ENCODE measurements around the gene SELENON. TPM values are rescaled to one million over a fixed set of nuclear protein-coding genes. Genes with fewer than 3 reads are reported as not detected.
A peak's percentile ranks its signal among the peaks of the same experiment; 100 is the strongest.
"Not testable (repeated sequence)": the region's sequence is repeated elsewhere in the genome, so short reads cannot be mapped to it uniquely, and the experiment has no call there.

The SELENON gene
- total RNA-seq, 1 donor from 2014 or later: 126 TPM

DNA sequence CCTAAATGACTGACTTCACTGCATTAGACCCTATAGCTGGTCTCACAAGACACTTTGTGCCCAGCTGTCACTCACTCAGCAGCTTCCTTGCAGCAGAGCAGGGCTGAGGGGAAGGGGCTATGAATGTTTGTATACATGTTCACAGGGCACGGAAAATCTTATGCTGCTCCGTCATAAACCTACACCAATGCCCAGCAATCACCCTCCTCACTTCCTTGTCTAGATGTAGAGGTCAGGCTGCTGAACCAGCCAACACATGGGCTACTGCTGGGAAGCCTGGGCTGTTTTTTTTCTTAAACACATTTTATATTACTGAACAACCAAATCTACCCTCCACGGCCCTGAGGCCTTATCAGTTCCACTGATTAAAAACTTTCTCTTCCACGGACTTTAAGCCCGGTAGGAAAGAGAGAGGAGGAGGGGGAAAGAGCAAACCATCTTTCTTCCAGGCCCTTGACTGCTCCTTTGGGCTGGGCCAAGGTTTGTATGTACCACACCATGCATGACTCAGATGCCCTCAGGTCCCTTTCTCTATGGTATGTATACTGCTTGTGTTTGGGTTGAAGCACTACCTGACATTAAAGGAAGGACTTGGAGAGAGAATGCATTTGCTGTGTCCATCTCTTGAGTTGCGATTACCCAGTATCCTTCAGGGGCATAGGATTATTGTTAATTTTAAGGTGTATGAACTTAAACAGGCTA lies 32.5 kb downstream of the SELENON start:
- TF ChIP-seq, protein P1, sequence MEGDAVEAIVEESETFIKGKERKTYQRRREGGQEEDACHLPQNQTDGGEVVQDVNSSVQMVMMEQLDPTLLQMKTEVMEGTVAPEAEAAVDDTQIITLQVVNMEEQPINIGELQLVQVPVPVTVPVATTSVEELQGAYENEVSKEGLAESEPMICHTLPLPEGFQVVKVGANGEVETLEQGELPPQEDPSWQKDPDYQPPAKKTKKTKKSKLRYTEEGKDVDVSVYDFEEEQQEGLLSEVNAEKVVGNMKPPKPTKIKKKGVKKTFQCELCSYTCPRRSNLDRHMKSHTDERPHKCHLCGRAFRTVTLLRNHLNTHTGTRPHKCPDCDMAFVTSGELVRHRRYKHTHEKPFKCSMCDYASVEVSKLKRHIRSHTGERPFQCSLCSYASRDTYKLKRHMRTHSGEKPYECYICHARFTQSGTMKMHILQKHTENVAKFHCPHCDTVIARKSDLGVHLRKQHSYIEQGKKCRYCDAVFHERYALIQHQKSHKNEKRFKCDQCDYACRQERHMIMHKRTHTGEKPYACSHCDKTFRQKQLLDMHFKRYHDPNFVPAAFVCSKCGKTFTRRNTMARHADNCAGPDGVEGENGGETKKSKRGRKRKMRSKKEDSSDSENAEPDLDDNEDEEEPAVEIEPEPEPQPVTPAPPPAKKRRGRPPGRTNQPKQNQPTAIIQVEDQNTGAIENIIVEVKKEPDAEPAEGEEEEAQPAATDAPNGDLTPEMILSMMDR (IDR thresholded peaks at IDR 0.05): no peak
- peaks cover 30% of the 10 kb centered on the region for H3K4me1 Mint-ChIP-seq (ENCODE audit: unreplicated experiment)
- no peaks in the 10 kb centered on the region for H3K27me3 Mint-ChIP-seq (ENCODE audit: unreplicated experiment)
- H3K36me3 Mint-ChIP-seq (ENCODE audit: unreplicated experiment): peaks cover 41% of the 10 kb centered on the region
- H3K4me3 Mint-ChIP-seq (ENCODE audit: unreplicated experiment): no peak overlapping the region
- H3K9me3 Mint-ChIP-seq (ENCODE audit: unreplicated experiment): no peaks in the 10 kb centered on the region
- no peak overlapping the region for H3K27ac Mint-ChIP-seq (ENCODE audit: unreplicated experiment)
- peak; percentile 36 for DNase-seq (ENCODE audit: extremely low spot score, unreplicated experiment)

DNA sequence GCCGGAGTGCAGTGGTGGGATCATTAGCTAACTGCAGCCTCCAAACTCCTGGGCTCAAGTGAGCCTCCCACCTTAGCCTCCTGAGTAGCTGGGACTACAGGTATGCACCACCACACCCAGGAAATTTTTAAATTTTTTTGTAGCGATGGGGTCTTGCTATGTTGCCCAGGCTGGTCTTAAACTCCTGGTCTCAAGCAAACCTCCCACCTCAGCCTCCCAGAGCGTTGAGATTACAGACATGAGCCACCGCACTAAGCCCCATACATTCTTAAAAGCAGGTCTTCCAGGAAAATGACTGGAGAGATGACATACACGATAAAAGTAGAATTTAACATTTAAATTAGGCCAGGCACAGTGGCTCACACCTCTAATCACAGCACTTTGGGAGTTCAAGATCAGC lies 33.2 kb downstream of the SELENON start:
- no peaks in the 10 kb centered on the region for H3K9me3 Mint-ChIP-seq (ENCODE audit: unreplicated experiment)
- peaks cover 37% of the 10 kb centered on the region for H3K36me3 Mint-ChIP-seq (ENCODE audit: unreplicated experiment)
- H3K27me3 Mint-ChIP-seq (ENCODE audit: unreplicated experiment): no peaks in the 10 kb centered on the region
- no peak overlapping the region for H3K27ac Mint-ChIP-seq (ENCODE audit: unreplicated experiment)
- peak; percentile 5 for DNase-seq (ENCODE audit: extremely low spot score, unreplicated experiment)
- H3K4me3 Mint-ChIP-seq (ENCODE audit: unreplicated experiment): no peak overlapping the region
- peaks cover 30% of the 10 kb centered on the region for H3K4me1 Mint-ChIP-seq (ENCODE audit: unreplicated experiment)
- TF ChIP-seq, protein P1 (IDR thresholded peaks at IDR 0.05): no peak

DNA sequence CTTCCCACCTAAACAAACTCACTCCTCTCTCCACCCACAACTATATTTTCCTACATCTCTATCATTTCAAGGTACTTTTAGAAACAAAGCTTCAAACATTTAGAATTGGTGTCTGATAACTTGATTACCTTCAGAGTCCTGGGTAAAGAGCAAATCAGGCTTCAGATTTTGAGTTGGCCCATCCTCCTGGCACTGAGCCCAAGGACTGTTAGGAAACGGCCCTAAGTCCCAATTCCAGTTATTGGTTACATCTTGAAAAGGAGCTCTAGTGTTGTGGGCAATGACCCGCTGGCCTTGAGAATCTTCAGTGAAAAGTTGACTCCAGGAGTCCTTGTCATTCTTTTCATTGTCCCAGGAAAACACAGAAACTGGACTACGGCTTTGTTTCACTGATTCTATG lies 34.9 kb downstream of the SELENON start:
- Mint-ChIP-seq H3K4me1 (ENCODE audit: unreplicated experiment) (peaks cover 30% of the 10 kb centered on the region), H3K36me3 (ENCODE audit: unreplicated experiment) (peaks cover 25% of the 10 kb centered on the region), H3K27ac (ENCODE audit: unreplicated experiment) (peak overlapping the region; percentile 24), H3K9me3 (ENCODE audit: unreplicated experiment) (no peaks in the 10 kb centered on the region), H3K4me3 (ENCODE audit: unreplicated experiment) (no peak overlapping the region), H3K27me3 (ENCODE audit: unreplicated experiment) (no peaks in the 10 kb centered on the region)
- no peak for DNase-seq (ENCODE audit: extremely low spot score, unreplicated experiment)
- TF ChIP-seq, protein P1 (IDR thresholded peaks at IDR 0.05): no peak

DNA sequence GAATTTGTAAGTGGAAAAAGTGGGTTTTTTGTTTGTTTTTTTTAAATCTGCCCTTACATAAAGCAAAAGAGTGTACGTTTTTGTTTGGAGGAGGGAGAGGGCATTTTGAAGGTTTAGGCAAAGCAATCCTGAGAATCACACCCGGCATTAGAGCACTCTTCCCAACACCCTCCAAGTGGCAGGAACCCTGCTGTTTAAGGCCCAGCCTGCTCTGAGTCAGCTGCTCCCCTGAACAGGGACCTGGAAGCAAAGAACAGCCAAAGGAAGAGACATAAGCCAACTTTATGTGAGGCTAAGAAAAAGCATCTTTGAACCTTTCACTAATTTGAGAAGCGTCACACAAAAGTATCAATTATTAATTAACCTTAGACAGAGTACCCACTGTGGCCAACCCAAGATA lies 36.7 kb downstream of the SELENON start:
- Mint-ChIP-seq H3K36me3 (ENCODE audit: unreplicated experiment) (peaks cover 10% of the 10 kb centered on the region), H3K4me1 (ENCODE audit: unreplicated experiment) (peaks cover 30% of the 10 kb centered on the region), H3K27ac (ENCODE audit: unreplicated experiment) (peak overlapping the region; percentile 78), H3K4me3 (ENCODE audit: unreplicated experiment) (no peak overlapping the region), H3K27me3 (ENCODE audit: unreplicated experiment) (no peaks in the 10 kb centered on the region), H3K9me3 (ENCODE audit: unreplicated experiment) (no peaks in the 10 kb centered on the region)
- DNase-seq (ENCODE audit: extremely low spot score, unreplicated experiment): no peak
- TF ChIP-seq, protein P1 (IDR thresholded peaks at IDR 0.05): no peak

DNA sequence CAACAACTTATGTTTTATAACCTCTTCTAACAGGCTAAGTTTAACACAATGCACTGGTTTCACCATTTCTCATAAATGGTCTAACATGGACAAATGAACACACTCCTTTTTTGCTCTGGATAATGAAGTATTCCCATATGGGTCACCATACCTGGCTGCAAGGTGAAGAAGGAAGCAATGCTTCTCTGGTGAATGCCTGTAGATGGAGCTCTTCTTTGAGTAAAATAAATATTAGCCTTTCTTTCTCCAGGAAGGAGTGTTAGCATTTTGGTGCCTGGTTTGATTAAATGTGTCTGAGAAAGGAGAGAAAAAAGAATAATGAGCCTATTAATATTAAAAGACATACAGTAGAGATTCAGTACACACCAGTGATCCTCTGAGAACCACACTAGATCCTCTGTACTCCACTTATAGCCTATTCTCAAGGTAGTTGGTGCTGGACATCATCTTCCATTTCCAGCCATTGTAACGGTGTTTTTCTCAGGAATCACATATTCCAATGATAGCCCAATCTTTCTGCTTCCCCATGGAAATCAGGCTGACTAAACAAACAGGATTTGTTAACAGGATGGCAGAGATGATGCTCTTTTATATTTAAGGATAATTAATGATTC lies 37.4 kb downstream of the SELENON start:
- DNase-seq (ENCODE audit: extremely low spot score, unreplicated experiment): no peak
- H3K4me1 Mint-ChIP-seq (ENCODE audit: unreplicated experiment): peaks cover 30% of the 10 kb centered on the region

DNA sequence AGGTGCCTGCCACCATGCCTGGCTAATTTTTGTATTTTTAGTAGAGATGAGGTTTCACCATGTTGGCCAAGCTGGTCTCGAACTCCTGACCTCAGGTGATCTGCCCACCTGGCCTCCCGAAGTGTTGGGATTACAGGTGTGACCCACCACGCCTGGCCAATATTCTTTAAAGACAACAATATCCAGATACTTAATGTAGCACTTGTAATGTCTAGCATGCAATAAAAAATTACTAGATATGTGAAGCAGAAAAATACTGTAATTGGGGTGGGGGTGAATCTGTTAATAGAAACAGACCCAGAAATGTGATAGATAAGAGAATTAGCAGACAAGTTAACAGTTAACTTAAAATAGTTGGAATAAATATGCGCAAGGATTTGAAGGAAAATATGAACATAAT lies 39.8 kb downstream of the SELENON start:
- not testable (repeated sequence) for DNase-seq (ENCODE audit: extremely low spot score, unreplicated experiment); H3K4me3 Mint-ChIP-seq (ENCODE audit: unreplicated experiment); H3K36me3 Mint-ChIP-seq (ENCODE audit: unreplicated experiment); H3K27ac Mint-ChIP-seq (ENCODE audit: unreplicated experiment); H3K9me3 Mint-ChIP-seq (ENCODE audit: unreplicated experiment); H3K27me3 Mint-ChIP-seq (ENCODE audit: unreplicated experiment)
- peaks cover 27% of the 10 kb centered on the region for H3K4me1 Mint-ChIP-seq (ENCODE audit: unreplicated experiment)

More for the DNA sequence above, 37.4 kb downstream of the SELENON start:
- Mint-ChIP-seq H3K27ac (ENCODE audit: unreplicated experiment) (peak overlapping the region; percentile 78), H3K27me3 (ENCODE audit: unreplicated experiment) (no peaks in the 10 kb centered on the region), H3K4me3 (ENCODE audit: unreplicated experiment) (no peak overlapping the region), H3K36me3 (ENCODE audit: unreplicated experiment) (peaks cover 5% of the 10 kb centered on the region), H3K9me3 (ENCODE audit: unreplicated experiment) (no peaks in the 10 kb centered on the region)
- TF ChIP-seq, protein P1 (IDR thresholded peaks at IDR 0.05): peak; percentile 40

Measured in osteocyte (in vitro differentiated cells).